Measurements from ENCODE around the gene SLC39A5. TPM values are rescaled to one million over a fixed set of nuclear protein-coding genes. Genes with fewer than 3 reads are reported as not detected.
A peak's percentile ranks its signal among the peaks of the same experiment; 100 is the strongest.

SLC39A5 gene
- total RNA-seq, 4 donors from 2014 or later = not detected

DNA sequence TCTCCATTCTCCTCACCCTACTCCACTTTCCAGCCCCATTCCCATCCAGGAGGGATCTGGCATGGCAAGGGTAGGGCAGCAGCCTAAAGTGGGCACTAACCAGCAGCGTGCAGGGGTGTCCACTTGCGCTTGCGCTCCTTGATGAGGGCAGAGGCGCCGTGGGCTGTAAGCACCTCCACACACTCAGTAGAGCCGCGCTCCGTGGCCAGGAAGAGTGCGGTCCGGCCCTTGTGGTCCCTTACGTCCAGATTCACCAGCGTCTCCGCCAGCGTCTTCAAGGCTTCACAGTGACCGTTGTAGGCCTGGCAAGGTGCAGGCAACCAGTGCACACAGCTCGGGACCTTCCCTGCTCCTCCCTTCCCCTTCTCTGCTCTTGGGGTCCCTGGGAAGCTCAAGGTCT is 18.1 kb downstream of the SLC39A5 start:
- H3K4me1 ChIP-seq = peaks cover 0 to 3% (median 0%) of the 10 kb centered on the region in 4 donors
- no peaks in the 10 kb centered on the region for H3K9me3 ChIP-seq
- 97% methylated on average over 4 of the region's 16 CpGs for WGBS
- no peak for DNase-seq (ENCODE audit: extremely low spot score)
- H3K4me3 ChIP-seq = no peak overlapping the region
- H3K36me3 ChIP-seq = peaks cover 98 to 100% (median 100%) of the 10 kb centered on the region in 4 donors
- TF ChIP-seq EP300 (IDR thresholded peaks at IDR 0.05) = no peak
- TF ChIP-seq, protein P1, sequence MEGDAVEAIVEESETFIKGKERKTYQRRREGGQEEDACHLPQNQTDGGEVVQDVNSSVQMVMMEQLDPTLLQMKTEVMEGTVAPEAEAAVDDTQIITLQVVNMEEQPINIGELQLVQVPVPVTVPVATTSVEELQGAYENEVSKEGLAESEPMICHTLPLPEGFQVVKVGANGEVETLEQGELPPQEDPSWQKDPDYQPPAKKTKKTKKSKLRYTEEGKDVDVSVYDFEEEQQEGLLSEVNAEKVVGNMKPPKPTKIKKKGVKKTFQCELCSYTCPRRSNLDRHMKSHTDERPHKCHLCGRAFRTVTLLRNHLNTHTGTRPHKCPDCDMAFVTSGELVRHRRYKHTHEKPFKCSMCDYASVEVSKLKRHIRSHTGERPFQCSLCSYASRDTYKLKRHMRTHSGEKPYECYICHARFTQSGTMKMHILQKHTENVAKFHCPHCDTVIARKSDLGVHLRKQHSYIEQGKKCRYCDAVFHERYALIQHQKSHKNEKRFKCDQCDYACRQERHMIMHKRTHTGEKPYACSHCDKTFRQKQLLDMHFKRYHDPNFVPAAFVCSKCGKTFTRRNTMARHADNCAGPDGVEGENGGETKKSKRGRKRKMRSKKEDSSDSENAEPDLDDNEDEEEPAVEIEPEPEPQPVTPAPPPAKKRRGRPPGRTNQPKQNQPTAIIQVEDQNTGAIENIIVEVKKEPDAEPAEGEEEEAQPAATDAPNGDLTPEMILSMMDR (IDR thresholded peaks at IDR 0.05) = no peak
- no peak for TF ChIP-seq POLR2A (IDR thresholded peaks at IDR 0.05; ENCODE audit: low read depth)
- TF ChIP-seq POLR2AphosphoS5 (IDR thresholded peaks at IDR 0.05) = no peak
- H3K27me3 ChIP-seq = no peaks in the 10 kb centered on the region
- intact Hi-C loops (cut with DNase I) = no loop called here
- no peak overlapping the region for H3K27ac ChIP-seq (replicated peaks in 1 of 4)

DNA sequence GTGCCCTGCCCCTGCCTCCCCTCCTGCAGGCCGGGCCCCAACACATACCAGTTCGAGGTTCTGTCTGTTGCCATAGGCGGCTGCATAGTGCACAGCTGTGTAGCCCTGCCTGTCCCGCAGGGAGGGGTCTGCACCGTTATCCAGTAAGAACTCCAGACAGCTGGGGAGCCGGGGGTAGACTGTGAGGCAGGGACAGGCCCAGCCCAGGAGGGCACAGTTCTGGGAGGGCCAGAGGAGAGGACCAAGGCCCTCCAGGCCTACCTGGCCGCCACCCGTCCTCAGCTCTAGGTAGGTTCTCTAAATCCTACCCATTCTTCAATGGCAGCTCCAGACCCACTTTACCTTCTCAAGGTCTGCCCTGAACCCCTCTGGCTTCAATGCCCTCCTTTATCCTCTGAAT is 18.9 kb downstream of the SLC39A5 start:
- Histone ChIP-seq H3K27ac (replicated peaks in 1 of 4) (no peak overlapping the region), H3K27me3 (no peaks in the 10 kb centered on the region), H3K4me3 (no peak overlapping the region), H3K4me1 (peaks cover 0 to 3% (median 0%) of the 10 kb centered on the region in 4 donors), H3K9me3 (no peaks in the 10 kb centered on the region), H3K36me3 (peaks cover 98 to 100% (median 100%) of the 10 kb centered on the region in 4 donors)
- WGBS = 100% methylated on average over 3 of the region's 8 CpGs
- no peak for DNase-seq (ENCODE audit: extremely low spot score)
- intact Hi-C loops (cut with DNase I) = no loop called here
- TF ChIP-seq, protein P1 (IDR thresholded peaks at IDR 0.05) = no peak

DNA sequence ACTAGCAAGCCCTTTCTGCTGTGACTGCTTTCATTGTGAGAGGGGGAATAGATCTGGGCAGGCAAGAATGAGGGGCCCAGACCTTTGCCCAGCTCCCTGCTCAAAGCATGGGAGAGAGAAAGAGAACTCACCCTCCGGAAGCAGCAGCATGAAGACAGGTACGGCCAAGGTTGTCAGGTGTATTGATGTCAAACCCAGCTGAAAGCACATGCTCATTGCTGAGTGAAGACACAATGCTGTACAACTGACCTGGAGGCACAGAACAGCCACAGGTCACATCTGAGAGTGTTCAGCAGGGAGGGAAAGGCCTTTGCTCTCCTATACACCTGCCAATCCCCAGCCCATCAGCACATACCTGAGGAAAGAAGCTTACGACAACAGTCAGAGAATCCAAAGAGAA is 22.8 kb downstream of the SLC39A5 start:
- 97% methylated on average over 3 of the region's 3 CpGs for WGBS
- no peaks in the 10 kb centered on the region for H3K9me3 ChIP-seq
- peaks cover 14 to 21% (median 20%) of the 10 kb centered on the region in 4 donors for H3K4me1 ChIP-seq
- no peak overlapping the region for H3K27ac ChIP-seq (replicated peaks in 1 of 4)
- no peak overlapping the region for H3K4me3 ChIP-seq
- intact Hi-C loops (cut with DNase I) = no loop called here
- H3K27me3 ChIP-seq = no peaks in the 10 kb centered on the region
- no peak for DNase-seq (ENCODE audit: extremely low spot score)
- TF ChIP-seq POLR2A (IDR thresholded peaks at IDR 0.05; ENCODE audit: low read depth) = no peak
- TF ChIP-seq EP300 (IDR thresholded peaks at IDR 0.05) = no peak
- no peak for TF ChIP-seq POLR2AphosphoS5 (IDR thresholded peaks at IDR 0.05)
- TF ChIP-seq, protein P1 (IDR thresholded peaks at IDR 0.05) = no peak
- H3K36me3 ChIP-seq = peaks cover 69 to 88% (median 85%) of the 10 kb centered on the region in 4 donors

DNA sequence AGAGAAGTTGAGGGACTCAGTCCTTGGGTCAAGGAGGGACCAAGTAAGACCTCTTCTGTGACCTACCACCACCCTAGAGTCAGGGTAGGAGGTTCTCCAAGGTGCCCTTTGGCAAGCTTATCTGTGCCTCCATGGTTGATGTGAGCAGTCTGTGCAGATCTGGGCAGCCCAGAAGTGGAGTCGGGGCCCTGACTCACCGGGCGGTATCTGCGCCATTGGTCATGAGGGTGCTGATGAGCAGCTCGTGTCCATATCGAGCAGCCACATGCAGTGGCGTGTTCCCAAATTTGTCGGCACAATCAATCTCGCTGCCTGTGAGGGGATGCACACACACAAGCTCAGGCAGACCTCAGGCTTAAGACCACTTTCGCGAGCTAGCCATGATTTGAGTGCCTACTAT is 23.2 kb downstream of the SLC39A5 start:
- intact Hi-C loops (cut with DNase I) = no loop called here
- WGBS = 97% methylated on average over 9 of the region's 11 CpGs
- peaks cover 14 to 22% (median 21%) of the 10 kb centered on the region in 4 donors for H3K4me1 ChIP-seq
- no peak overlapping the region for H3K27ac ChIP-seq (replicated peaks in 1 of 4)
- TF ChIP-seq EP300 (IDR thresholded peaks at IDR 0.05) = no peak
- TF ChIP-seq, protein P1 (IDR thresholded peaks at IDR 0.05) = no peak
- H3K27me3 ChIP-seq = no peaks in the 10 kb centered on the region
- H3K36me3 ChIP-seq = peaks cover 65 to 84% (median 81%) of the 10 kb centered on the region in 4 donors
- no peaks in the 10 kb centered on the region for H3K9me3 ChIP-seq
- DNase-seq (ENCODE audit: extremely low spot score) = no peak
- no peak overlapping the region for H3K4me3 ChIP-seq

DNA sequence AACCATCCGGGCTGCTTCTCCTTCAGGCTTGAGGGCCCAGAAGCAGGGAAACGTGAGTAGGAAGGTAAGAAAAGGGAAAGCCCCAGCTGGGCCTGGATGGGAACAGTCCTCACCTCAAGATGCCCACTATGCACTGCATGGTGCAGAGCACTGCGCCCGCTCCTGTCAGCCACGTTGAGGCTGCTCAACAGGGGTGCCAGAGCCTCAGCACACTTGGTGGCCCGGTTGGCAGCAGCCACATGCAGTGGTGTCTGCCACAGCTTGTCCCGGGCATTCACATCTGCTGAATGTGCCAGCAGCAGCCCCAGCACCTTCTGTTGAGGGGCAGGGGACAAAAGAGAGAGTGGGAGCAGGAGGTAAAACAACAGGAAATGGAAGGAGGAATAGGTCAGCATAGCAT is 25.8 kb downstream of the SLC39A5 start:
- DNase-seq (ENCODE audit: extremely low spot score) = no peak
- H3K36me3 ChIP-seq = peaks cover 42 to 58% (median 55%) of the 10 kb centered on the region in 4 donors
- no peaks in the 10 kb centered on the region for H3K27me3 ChIP-seq
- H3K4me1 ChIP-seq = peaks cover 21 to 33% (median 30%) of the 10 kb centered on the region in 4 donors
- H3K4me3 ChIP-seq = no peak overlapping the region
- intact Hi-C loops (cut with DNase I) = loop anchor here (5.0 kb wide), 1 partner anchor 58 kb away; no protein-coding TSS in a partner anchor
- WGBS = 84% methylated on average over 4 of the region's 7 CpGs
- H3K27ac ChIP-seq (replicated peaks in 1 of 4) = peak overlapping the region in 1 of 4 donors; percentile 3
- TF ChIP-seq POLR2AphosphoS5 (IDR thresholded peaks at IDR 0.05) (no peak), POLR2A (IDR thresholded peaks at IDR 0.05; ENCODE audit: low read depth) (no peak), EP300 (IDR thresholded peaks at IDR 0.05) (no peak)
- TF ChIP-seq, protein P1 (IDR thresholded peaks at IDR 0.05) = no peak
- no peaks in the 10 kb centered on the region for H3K9me3 ChIP-seq
